ENCODE data around the gene SELENON.
A peak's percentile ranks its signal among the peaks of the same experiment; 100 is the strongest.

SELENON gene

GRCh38 chr1:25763493-25763892, 36.5 kb upstream of the SELENON start:
- DNase-seq (ENCODE audit: extremely low spot score): no peak
- ChIA-PET POLR2A (no interaction called here), CTCF (interaction anchor here (0.7 kb wide), 1 partner anchor 228 kb away, joined by 4 read pairs; no protein-coding TSS in a partner anchor)
- TF ChIP-seq ZNF384 (IDR thresholded peaks at IDR 0.05): no peak
- TF ChIP-seq FOXA1 (IDR thresholded peaks at IDR 0.05): no peak
- no peak for TF ChIP-seq CTBP1 (IDR thresholded peaks at IDR 0.05; ENCODE audit: borderline replicate concordance)
- no peak for TF ChIP-seq SUZ12 (IDR thresholded peaks at IDR 0.05)

DNA sequence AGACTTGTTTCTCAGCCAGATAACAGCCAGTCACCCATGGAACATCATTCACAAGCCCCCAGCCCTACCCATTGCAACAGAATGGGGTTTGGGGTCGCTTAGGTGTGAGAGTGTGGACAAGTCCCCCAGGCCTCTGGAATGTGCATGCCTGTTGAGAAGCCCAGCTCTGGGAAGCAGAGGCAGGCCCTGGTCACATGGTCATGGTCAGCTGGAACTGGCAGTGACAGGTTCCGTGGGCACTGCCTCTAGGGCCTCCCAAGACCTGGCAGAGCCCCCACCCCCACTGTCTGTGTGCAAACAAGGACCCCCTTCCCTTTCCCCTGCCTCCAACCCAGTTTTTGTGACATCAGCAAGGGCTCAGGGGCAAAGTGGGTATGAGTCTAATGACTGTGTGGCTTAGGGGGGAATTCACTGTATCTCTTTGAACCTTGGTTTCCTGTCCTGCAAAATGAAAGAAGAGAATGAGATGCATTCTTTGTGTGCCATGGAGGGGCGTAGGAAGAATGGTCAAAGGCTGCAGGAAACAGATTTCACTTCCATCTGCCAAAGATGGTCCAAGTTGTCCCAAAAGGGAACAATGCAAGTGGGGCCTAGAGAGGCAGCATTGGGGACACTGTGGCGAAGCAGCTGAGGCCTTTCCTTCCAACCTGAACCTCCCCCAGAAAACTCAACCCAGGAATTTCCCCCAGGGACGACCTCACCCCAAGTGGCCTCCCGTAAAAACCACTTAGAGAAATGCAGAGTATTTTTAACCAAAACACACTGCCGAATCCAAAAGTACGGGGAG, 34.7 kb upstream of the SELENON start:
- no peak for DNase-seq (ENCODE audit: extremely low spot score)
- ChIA-PET POLR2A (interaction anchor here (1.2 kb wide), 1 partner anchor 10 kb away, joined by 3 read pairs; no protein-coding TSS in a partner anchor), CTCF (interaction anchor here (1.3 kb wide), 1 partner anchor 193 kb away, joined by 3 read pairs; no protein-coding TSS in a partner anchor)
- no peak for TF ChIP-seq FOXM1 (IDR thresholded peaks at IDR 0.05; ENCODE audit: borderline replicate concordance)
- TF ChIP-seq FOXK2 (IDR thresholded peaks at IDR 0.05): no peak
- TF ChIP-seq BHLHE40 (IDR thresholded peaks at IDR 0.05; ENCODE audit: borderline replicate concordance): no peak
- TF ChIP-seq NFRKB (IDR thresholded peaks at IDR 0.05): no peak
- no peak for TF ChIP-seq CTBP1 (IDR thresholded peaks at IDR 0.05; ENCODE audit: borderline replicate concordance)
- TF ChIP-seq FOXA1 (IDR thresholded peaks at IDR 0.05): no peak
- TF ChIP-seq TARDBP (IDR thresholded peaks at IDR 0.05): no peak
- TF ChIP-seq PKNOX1 (IDR thresholded peaks at IDR 0.05): no peak
- TF ChIP-seq SUZ12 (IDR thresholded peaks at IDR 0.05): no peak
- TF ChIP-seq HDGF (IDR thresholded peaks at IDR 0.05; ENCODE audit: borderline replicate concordance): no peak
- no peak for TF ChIP-seq ELF4 (IDR thresholded peaks at IDR 0.05)
- no peak for TF ChIP-seq ARNT (IDR thresholded peaks at IDR 0.05)
- no peak for TF ChIP-seq L3MBTL2 (conservative IDR thresholded peaks at IDR 0.05)
- TF ChIP-seq ZNF384 (IDR thresholded peaks at IDR 0.05): no peak
- TF ChIP-seq SP1 (IDR thresholded peaks at IDR 0.05): no peak

DNA sequence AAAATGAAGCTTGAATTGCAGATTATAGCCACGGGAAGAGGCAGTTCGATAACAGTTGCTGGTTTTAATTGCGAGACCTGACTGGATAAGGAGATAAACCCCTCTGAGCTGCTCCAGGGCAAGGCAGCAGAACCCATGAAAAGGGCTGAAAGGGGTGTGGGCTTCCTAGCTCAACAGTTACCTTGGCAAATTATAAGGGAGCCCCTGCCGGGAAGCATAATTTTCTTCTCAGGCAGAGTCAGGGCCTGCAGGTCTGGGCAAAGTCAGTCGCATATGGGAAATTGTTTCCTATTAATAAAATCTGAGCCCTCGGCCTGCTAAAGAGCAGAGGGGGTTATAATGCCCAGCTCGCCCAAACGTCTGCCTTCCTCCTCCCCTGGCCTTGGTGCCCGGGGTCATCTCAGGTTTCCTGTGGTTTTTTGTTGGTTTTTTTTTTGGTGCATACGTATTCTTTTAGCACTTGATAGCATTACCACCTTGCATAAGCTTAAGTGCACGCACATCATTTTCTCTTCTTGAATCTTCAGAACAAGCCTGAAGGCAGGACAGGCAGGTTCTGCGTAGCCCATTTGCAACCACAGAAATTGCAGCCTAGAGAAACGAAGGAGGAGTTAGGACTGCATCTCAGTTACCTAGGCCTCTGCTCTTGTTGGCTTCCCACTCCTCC, 33.9 kb upstream of the SELENON start:
- TF ChIP-seq LEF1 (IDR thresholded peaks at IDR 0.05; ENCODE audit: borderline replicate concordance) (no peak), FOXA1 (IDR thresholded peaks at IDR 0.05) (no peak), FOXM1 (IDR thresholded peaks at IDR 0.05; ENCODE audit: borderline replicate concordance) (no peak), BHLHE40 (IDR thresholded peaks at IDR 0.05; ENCODE audit: borderline replicate concordance) (no peak), SP1 (IDR thresholded peaks at IDR 0.05) (no peak), ARNT (IDR thresholded peaks at IDR 0.05) (no peak), L3MBTL2 (conservative IDR thresholded peaks at IDR 0.05) (no peak)
- POLR2A ChIA-PET: interaction anchor here (1.2 kb wide), 1 partner anchor 11 kb away, joined by 3 read pairs; no protein-coding TSS in a partner anchor
- no peak for DNase-seq (ENCODE audit: extremely low spot score)
- CTCF ChIA-PET: interaction anchor here (1.3 kb wide), 1 partner anchor 194 kb away, joined by 3 read pairs; no protein-coding TSS in a partner anchor

DNA sequence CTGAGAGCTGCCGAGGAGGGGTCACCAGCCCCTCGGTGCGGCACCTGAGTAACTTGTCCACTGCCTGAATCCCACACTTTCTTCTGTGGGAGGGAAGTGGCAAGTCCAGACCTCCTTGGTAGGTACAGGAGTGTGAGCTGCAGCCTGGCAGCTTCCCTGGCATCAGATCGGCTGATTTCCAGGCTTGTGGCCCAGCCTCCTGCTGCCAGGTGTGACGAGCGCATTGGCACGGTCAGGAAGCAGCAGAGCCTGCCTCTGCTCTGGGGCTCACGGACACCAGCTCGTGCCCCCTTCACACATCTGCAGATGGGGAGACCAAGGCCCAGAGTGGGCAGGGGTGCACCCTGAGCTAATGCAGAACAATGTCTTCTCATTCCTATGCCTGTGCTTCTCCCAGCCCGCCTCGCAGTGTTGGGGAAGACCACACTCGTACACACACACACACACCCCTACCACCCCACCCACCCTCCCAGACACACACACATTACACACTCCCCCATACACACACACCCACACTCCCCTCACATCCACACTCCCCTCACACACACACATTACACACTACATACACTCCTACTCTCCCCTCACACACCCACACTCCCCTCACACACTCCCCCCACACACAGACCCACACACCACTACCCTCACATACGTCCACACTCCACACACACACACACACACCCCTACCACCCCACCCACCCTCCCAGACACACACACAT, 33.1 kb upstream of the SELENON start:
- TF ChIP-seq HDGF (IDR thresholded peaks at IDR 0.05; ENCODE audit: borderline replicate concordance) (no peak), ZNF384 (IDR thresholded peaks at IDR 0.05) (no peak), LEF1 (IDR thresholded peaks at IDR 0.05; ENCODE audit: borderline replicate concordance) (no peak), FOXA1 (IDR thresholded peaks at IDR 0.05) (no peak), ARNT (IDR thresholded peaks at IDR 0.05) (no peak), FOXK2 (IDR thresholded peaks at IDR 0.05) (no peak), SUZ12 (IDR thresholded peaks at IDR 0.05) (no peak), CTBP1 (IDR thresholded peaks at IDR 0.05; ENCODE audit: borderline replicate concordance) (no peak), FOXM1 (IDR thresholded peaks at IDR 0.05; ENCODE audit: borderline replicate concordance) (no peak), TARDBP (IDR thresholded peaks at IDR 0.05) (no peak)
- CTCF ChIA-PET: no interaction called here
- DNase-seq (ENCODE audit: extremely low spot score): no peak
- POLR2A ChIA-PET: no interaction called here

GRCh38 chr1:25767437-25767770, 32.6 kb upstream of the SELENON start:
- no peak for TF ChIP-seq FOXM1 (IDR thresholded peaks at IDR 0.05; ENCODE audit: borderline replicate concordance)
- TF ChIP-seq SUZ12 (IDR thresholded peaks at IDR 0.05): no peak
- TF ChIP-seq FOXK2 (IDR thresholded peaks at IDR 0.05): no peak
- no peak for TF ChIP-seq ARNT (IDR thresholded peaks at IDR 0.05)
- TF ChIP-seq TARDBP (IDR thresholded peaks at IDR 0.05): no peak
- no peak for TF ChIP-seq HDGF (IDR thresholded peaks at IDR 0.05; ENCODE audit: borderline replicate concordance)
- no peak for TF ChIP-seq ELF4 (IDR thresholded peaks at IDR 0.05)
- no peak for TF ChIP-seq BHLHE40 (IDR thresholded peaks at IDR 0.05; ENCODE audit: borderline replicate concordance)
- TF ChIP-seq PKNOX1 (IDR thresholded peaks at IDR 0.05): no peak
- TF ChIP-seq FOXA1 (IDR thresholded peaks at IDR 0.05): no peak
- TF ChIP-seq SP1 (IDR thresholded peaks at IDR 0.05): no peak
- TF ChIP-seq ZNF384 (IDR thresholded peaks at IDR 0.05): no peak
- no peak for TF ChIP-seq L3MBTL2 (conservative IDR thresholded peaks at IDR 0.05)
- TF ChIP-seq NFRKB (IDR thresholded peaks at IDR 0.05): no peak
- TF ChIP-seq LEF1 (IDR thresholded peaks at IDR 0.05; ENCODE audit: borderline replicate concordance): no peak
- no peak for TF ChIP-seq CTBP1 (IDR thresholded peaks at IDR 0.05; ENCODE audit: borderline replicate concordance)
- ChIA-PET POLR2A (no interaction called here), CTCF (no interaction called here)
- DNase-seq (ENCODE audit: extremely low spot score): no peak

- CTCF ChIA-PET: no interaction called here
Measured at GRCh38 chr1:25768999-25769398, 31.0 kb upstream of the SELENON start.

More at GRCh38 chr1:25768999-25769398, 31.0 kb upstream of the SELENON start:
- no peak for DNase-seq (ENCODE audit: extremely low spot score)
- POLR2A ChIA-PET: no interaction called here
- TF ChIP-seq HDGF (IDR thresholded peaks at IDR 0.05; ENCODE audit: borderline replicate concordance) (no peak), SUZ12 (IDR thresholded peaks at IDR 0.05) (no peak), TARDBP (IDR thresholded peaks at IDR 0.05) (0 out of 2 replicates have a peak, but pooled peaks have one; percentile 19), LEF1 (IDR thresholded peaks at IDR 0.05; ENCODE audit: borderline replicate concordance) (no peak)
